Activated CD8-positive, alpha-beta T cell treated with anti-CD3 and anti-CD28 coated beads for 36 hours (primary cell): ENCODE measurements around the gene ZNF512. TPM values are rescaled to one million over a fixed set of nuclear protein-coding genes. Genes with fewer than 3 reads are reported as not detected.

Experiments
- ATAC-seq: fragments of 200-7000 bp; cut with Tn5 transposase; one replicate; pipeline ENCODE4 v1.10.0; 2021; ENCODE audit warnings: mild to moderate bottlenecking, moderate library complexity
- CTCF ChIA-PET: fragments of 350-600 bp; sonication (Branson Sonifier 250); formaldehyde crosslinking; loops from one replicate; lab custom pipeline; 2021; ENCODE audit warnings: antibody characterized with exemption; lab: Charles Lee
- POLR2A ChIA-PET: fragments of 350-600 bp; sonication (Branson Sonifier 250); formaldehyde crosslinking; loops from one replicate; lab custom pipeline; 2021; ENCODE audit warnings: antibody characterized with exemption; lab: Charles Lee
- DNase-seq: peaks from one replicate; pipeline ENCODE4 v3.0.0-alpha.2; 2020
- H3K27ac Mint-ChIP-seq: one replicate; pipeline ENCODE4 v1.8.0; 2021; ENCODE audit warnings: mild to moderate bottlenecking, mixed read lengths
- H3K27me3 Mint-ChIP-seq: one replicate; pipeline ENCODE4 v1.8.0; 2021; ENCODE audit warnings: mixed read lengths
- H3K36me3 Mint-ChIP-seq: one replicate; pipeline ENCODE4 v1.8.0; 2021; ENCODE audit warnings: low read depth, mixed read lengths
- H3K4me1 Mint-ChIP-seq: one replicate; pipeline ENCODE4 v1.8.0; 2021; ENCODE audit warnings: low read depth, mixed read lengths
- H3K4me3 Mint-ChIP-seq: one replicate; pipeline ENCODE4 v1.8.0; 2021; ENCODE audit warnings: mild to moderate bottlenecking, moderate library complexity, mixed read lengths
- H3K9me3 Mint-ChIP-seq: one replicate; pipeline ENCODE4 v1.8.0; 2021; ENCODE audit warnings: mixed read lengths
- intact Hi-C: fragments of 100-400 bp; cut with micrococcal nuclease; formaldehyde crosslinking; loops from one replicate; pipeline ENCODE4 v1.10.0; 2022
- total RNA-seq, 2 experiments: library from RNA; stranded (reverse); gene quantifications; one replicate each; pipeline ENCODE4 v1.2.3, GENCODE V29; 2021
- TF ChIP-seq, protein P1 (sequence below): fragments of 200-600 bp; IDR thresholded peaks from one replicate; pipeline ENCODE4 v1.8.0; 2022; ENCODE audit warnings: antibody characterized with exemption, mild to moderate bottlenecking

ZNF512 gene
- total RNA-seq, 2 experiments from 2014 or later, result 29.2 to 31.5 TPM

- Mint-ChIP-seq H3K27me3 (no peaks in the 10 kb centered on the region), H3K4me1 (peaks cover 34% of the 10 kb centered on the region), H3K27ac (peak overlapping the region; percentile 94), H3K36me3 (peaks cover 55% of the 10 kb centered on the region), H3K9me3 (no peaks in the 10 kb centered on the region), H3K4me3 (peak overlapping the region; percentile 9)
- ChIA-PET CTCF (interaction anchor here (0.8 to 2.3 kb wide), 4 partner anchors 9 to 274 kb away, joined by 3 to 11 read pairs (median 4); no protein-coding TSS in a partner anchor), POLR2A (interaction anchor here (1.1 to 3.6 kb wide), 5 partner anchors 9 to 182 kb away, joined by 3 to 22 read pairs (median 13); partner anchors contain the start of genes CCDC121, GPN1, SLC4A1AP and SUPT7L)
- TF ChIP-seq, protein P1, sequence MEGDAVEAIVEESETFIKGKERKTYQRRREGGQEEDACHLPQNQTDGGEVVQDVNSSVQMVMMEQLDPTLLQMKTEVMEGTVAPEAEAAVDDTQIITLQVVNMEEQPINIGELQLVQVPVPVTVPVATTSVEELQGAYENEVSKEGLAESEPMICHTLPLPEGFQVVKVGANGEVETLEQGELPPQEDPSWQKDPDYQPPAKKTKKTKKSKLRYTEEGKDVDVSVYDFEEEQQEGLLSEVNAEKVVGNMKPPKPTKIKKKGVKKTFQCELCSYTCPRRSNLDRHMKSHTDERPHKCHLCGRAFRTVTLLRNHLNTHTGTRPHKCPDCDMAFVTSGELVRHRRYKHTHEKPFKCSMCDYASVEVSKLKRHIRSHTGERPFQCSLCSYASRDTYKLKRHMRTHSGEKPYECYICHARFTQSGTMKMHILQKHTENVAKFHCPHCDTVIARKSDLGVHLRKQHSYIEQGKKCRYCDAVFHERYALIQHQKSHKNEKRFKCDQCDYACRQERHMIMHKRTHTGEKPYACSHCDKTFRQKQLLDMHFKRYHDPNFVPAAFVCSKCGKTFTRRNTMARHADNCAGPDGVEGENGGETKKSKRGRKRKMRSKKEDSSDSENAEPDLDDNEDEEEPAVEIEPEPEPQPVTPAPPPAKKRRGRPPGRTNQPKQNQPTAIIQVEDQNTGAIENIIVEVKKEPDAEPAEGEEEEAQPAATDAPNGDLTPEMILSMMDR, result no peak
- intact Hi-C loops, result no loop called here
- ATAC-seq (peak; percentile 89), DNase-seq (peak; percentile 33)
Observed at GRCh38 chr2:27638037-27638637, 55.3 kb downstream of the ZNF512 start.

DNA sequence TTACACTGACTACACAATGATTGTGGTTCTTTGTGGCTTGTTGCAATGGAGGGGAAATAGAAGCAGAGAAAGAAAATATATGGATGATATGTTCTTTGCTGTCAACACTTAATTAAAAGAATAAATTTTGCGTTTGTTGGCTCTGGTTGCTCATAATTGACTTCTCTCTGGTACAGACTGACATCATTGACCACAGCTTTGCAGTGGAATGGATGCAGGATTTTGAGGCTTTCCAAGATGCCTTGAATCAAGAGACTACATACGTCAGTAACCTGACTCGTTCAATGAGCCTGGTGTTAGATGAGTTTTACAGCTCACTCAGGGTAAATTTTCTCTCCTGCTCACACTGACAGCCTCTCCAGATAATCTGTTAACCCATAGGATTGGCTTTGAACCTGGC lies 55.9 kb downstream of the ZNF512 start:
- ATAC-seq, result no peak
- intact Hi-C loops, result no loop called here
- H3K27ac Mint-ChIP-seq, result peak overlapping the region; percentile 94
- POLR2A ChIA-PET, result interaction anchor here (0.7 to 3.6 kb wide), 8 partner anchors 8 to 183 kb away, joined by 3 to 22 read pairs (median 4); partner anchors contain the start of genes CCDC121, GPN1, SLC4A1AP and SUPT7L
- H3K36me3 Mint-ChIP-seq, result peaks cover 52% of the 10 kb centered on the region
- no peaks in the 10 kb centered on the region for H3K9me3 Mint-ChIP-seq
- H3K4me3 Mint-ChIP-seq, result no peak overlapping the region
- TF ChIP-seq, protein P1, result no peak
- CTCF ChIA-PET, result interaction anchor here (0.6 to 2.3 kb wide), 5 partner anchors 8 to 215 kb away, joined by 3 to 11 read pairs (median 3); no protein-coding TSS in a partner anchor
- peak; percentile 21 for DNase-seq
- peaks cover 34% of the 10 kb centered on the region for H3K4me1 Mint-ChIP-seq
- no peaks in the 10 kb centered on the region for H3K27me3 Mint-ChIP-seq

DNA sequence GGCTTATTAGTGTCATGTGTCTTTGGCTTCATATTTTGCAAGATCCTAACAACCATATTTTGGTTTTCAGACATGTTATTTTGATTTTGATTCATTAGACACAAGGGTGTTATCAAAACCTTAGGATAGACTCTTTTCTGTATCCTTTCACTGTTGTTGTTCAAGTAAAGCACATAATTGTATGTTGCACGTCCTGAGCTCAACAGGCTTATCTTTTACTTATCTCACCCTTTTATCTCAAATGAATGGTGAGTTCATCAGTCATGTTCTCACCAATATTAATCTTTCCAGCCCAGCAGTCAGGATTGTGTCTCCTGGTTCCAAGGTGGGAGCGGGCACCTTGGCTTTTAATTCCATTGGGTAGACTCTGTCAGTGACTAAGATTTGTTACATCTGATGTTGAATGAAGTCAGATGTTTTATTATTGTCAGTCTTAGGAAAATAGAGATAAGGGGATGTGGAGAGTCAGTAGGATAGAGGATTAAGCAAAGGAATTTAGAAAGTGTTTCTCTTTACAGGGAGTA lies 57.9 kb downstream of the ZNF512 start:
- H3K27ac Mint-ChIP-seq, result no peak overlapping the region
- ATAC-seq, result no peak

GRCh38 chr2:27645197-27645596 lies 62.4 kb downstream of the ZNF512 start:
- ATAC-seq (no peak), DNase-seq (no peak)
- Mint-ChIP-seq H3K36me3 (peaks cover 28% of the 10 kb centered on the region), H3K27me3 (no peaks in the 10 kb centered on the region), H3K4me3 (no peak overlapping the region), H3K4me1 (no peaks in the 10 kb centered on the region), H3K9me3 (no peaks in the 10 kb centered on the region), H3K27ac (no peak overlapping the region)
- POLR2A ChIA-PET, result interaction anchor here (1.0 kb wide), 1 partner anchor 20 kb away, joined by 3 read pairs; no protein-coding TSS in a partner anchor
- TF ChIP-seq, protein P1, result no peak
- CTCF ChIA-PET, result no interaction called here
- intact Hi-C loops, result no loop called here

More for the DNA sequence above, 57.9 kb downstream of the ZNF512 start:
- CTCF ChIA-PET, result interaction anchor here (1.4 kb wide), 1 partner anchor 43 kb away, joined by 8 read pairs; no protein-coding TSS in a partner anchor
- Mint-ChIP-seq H3K4me1 (peaks cover 29% of the 10 kb centered on the region), H3K27me3 (no peaks in the 10 kb centered on the region), H3K4me3 (no peak overlapping the region), H3K36me3 (peaks cover 36% of the 10 kb centered on the region), H3K9me3 (no peaks in the 10 kb centered on the region)
- POLR2A ChIA-PET, result interaction anchor here (0.8 to 3.6 kb wide), 7 partner anchors 8 to 284 kb away, joined by 3 to 13 read pairs (median 3); partner anchors contain the start of genes CCDC121, GPN1, GTF3C2 and SLC4A1AP
- intact Hi-C loops, result no loop called here
- DNase-seq, result no peak
- TF ChIP-seq, protein P1, result no peak
